H9 (cell line): ENCODE results near the gene TMSB10. TPM values are rescaled to one million over a fixed set of nuclear protein-coding genes. Genes with fewer than 3 reads are reported as not detected.

Experiments used
- DNase-seq: peaks from one replicate; pipeline ENCODE4 v3.0.0-alpha.2; 2017
- H2AFZ ChIP-seq: one replicate; pipeline ENCODE4 v1.6.1; 2013; ENCODE audit warnings: mild to moderate bottlenecking, low read length, control low read depth, moderate library complexity
- H2AK5ac ChIP-seq: 2 replicates; pipeline ENCODE4 v1.6.1; 2013; ENCODE audit warnings: low read length, control low read depth, mixed read lengths; ENCODE audit not compliant: insufficient read length
- H2BK120ac ChIP-seq: one replicate; pipeline ENCODE4 v1.6.1; 2013; ENCODE audit warnings: low read depth, mild to moderate bottlenecking, low read length, control low read depth, inconsistent platforms; ENCODE audit not compliant: poor library complexity, severe bottlenecking
- H2BK12ac ChIP-seq: 2 replicates; pipeline ENCODE4 v1.6.1; 2013; ENCODE audit warnings: low read length, control low read depth, mixed read lengths, low read depth; ENCODE audit not compliant: insufficient read length
- H2BK15ac ChIP-seq: 2 replicates; pipeline ENCODE4 v1.6.1; 2013; ENCODE audit warnings: low read depth, low read length, control low read depth
- H2BK20ac ChIP-seq: one replicate; pipeline ENCODE4 v1.6.1; 2013; ENCODE audit warnings: low read depth, mild to moderate bottlenecking, low read length, control low read depth, inconsistent platforms; ENCODE audit not compliant: poor library complexity, severe bottlenecking
- H2BK5ac ChIP-seq: 2 replicates; pipeline ENCODE4 v1.6.1; 2013; ENCODE audit warnings: low read length, control low read depth, mixed read lengths; ENCODE audit not compliant: insufficient read length
- H3K14ac ChIP-seq: 2 replicates; pipeline ENCODE4 v1.6.1; 2013; ENCODE audit warnings: low read length, control low read depth; ENCODE audit not compliant: insufficient read depth
- H3K18ac ChIP-seq: 2 replicates; pipeline ENCODE4 v1.6.1; 2013; ENCODE audit warnings: low read depth, mild to moderate bottlenecking, mixed read lengths, low read length, control low read depth; ENCODE audit not compliant: insufficient read length
- H3K23ac ChIP-seq: 2 replicates; pipeline ENCODE4 v1.6.1; 2013; ENCODE audit warnings: low read length, control low read depth, mixed read lengths, low read depth; ENCODE audit not compliant: insufficient read length
- H3K23me2 ChIP-seq: 2 replicates; pipeline ENCODE4 v1.6.1; 2013; ENCODE audit warnings: low read depth, mild to moderate bottlenecking, mixed read lengths, low read length, control low read depth; ENCODE audit not compliant: insufficient read length, poor library complexity, severe bottlenecking
- H3K27ac ChIP-seq: 2 replicates; pipeline ENCODE4 v1.5.1; 2013; ENCODE audit warnings: low read length, control low read depth, mixed read lengths, low read depth; ENCODE audit not compliant: insufficient read length
- H3K27me3 ChIP-seq: 2 replicates; pipeline ENCODE4 v1.6.1; 2013; ENCODE audit warnings: low read length, control low read depth, inconsistent platforms; ENCODE audit not compliant: insufficient read depth
- H3K4ac ChIP-seq: 2 replicates; pipeline ENCODE4 v1.6.1; 2013; ENCODE audit warnings: low read depth, mild to moderate bottlenecking, control low read depth, inconsistent platforms, low read length, moderate library complexity
- H3K4me1 ChIP-seq: 2 replicates; pipeline ENCODE4 v1.6.1; 2013; ENCODE audit warnings: low read length, control low read depth, inconsistent platforms; ENCODE audit not compliant: insufficient read depth
- H3K4me2 ChIP-seq: 2 replicates; pipeline ENCODE4 v1.6.1; 2013; ENCODE audit warnings: low read length, control low read depth, mixed read lengths; ENCODE audit not compliant: insufficient read length, insufficient read depth
- H3K56ac ChIP-seq: 2 replicates; pipeline ENCODE4 v1.6.1; 2013; ENCODE audit warnings: low read depth, mild to moderate bottlenecking, mixed read lengths, low read length, control low read depth; ENCODE audit not compliant: insufficient read length
- H3K79me1 ChIP-seq: 2 replicates; pipeline ENCODE4 v1.6.1; 2013; ENCODE audit warnings: low read depth, mild to moderate bottlenecking, moderate library complexity, low read length, control low read depth, inconsistent platforms; ENCODE audit not compliant: insufficient read depth, poor library complexity, severe bottlenecking
- H3K79me2 ChIP-seq: 2 replicates; pipeline ENCODE4 v1.6.1; 2013; ENCODE audit warnings: low read length, control low read depth, inconsistent platforms; ENCODE audit not compliant: insufficient read depth
- H3K9ac ChIP-seq: 2 replicates; pipeline ENCODE4 v1.6.1; 2013; ENCODE audit warnings: low read length, control low read depth, mixed read lengths; ENCODE audit not compliant: insufficient read length; ENCODE audit errors: extremely low read depth
- H3K9me3 ChIP-seq: one replicate; pipeline ENCODE4 v1.6.1; 2013; ENCODE audit warnings: low read depth, low read length, inconsistent platforms; ENCODE audit not compliant: control insufficient read depth
- H3T11ph ChIP-seq: one replicate; pipeline ENCODE4 v1.6.1; 2013; ENCODE audit warnings: mild to moderate bottlenecking, low read length, control low read depth, inconsistent platforms
- H4K20me1 ChIP-seq: one replicate; pipeline ENCODE4 v1.6.1; 2013; ENCODE audit not compliant: control insufficient read depth, insufficient read length, insufficient read depth
- H4K5ac ChIP-seq: 2 replicates; pipeline ENCODE4 v1.6.1; 2013; ENCODE audit warnings: low read depth, mild to moderate bottlenecking, mixed read lengths, low read length, control low read depth; ENCODE audit not compliant: insufficient read length
- H4K8ac ChIP-seq: replicated peaks from 2 replicates; pipeline ENCODE4 v1.6.1; 2013; ENCODE audit warnings: low read length, control low read depth, mixed read lengths, low read depth; ENCODE audit not compliant: insufficient read length
- H4K91ac ChIP-seq: 2 replicates; pipeline ENCODE4 v1.6.1; 2013; ENCODE audit warnings: low read depth, mild to moderate bottlenecking, moderate library complexity, mixed read lengths, low read length, control low read depth; ENCODE audit not compliant: insufficient read length
- H3K27ac Mint-ChIP-seq, 3 experiments: 2 replicates in 2 of 3; 3 replicates in 1 of 3; pipeline ENCODE4 v1.8.0; 2020 to 2021; ENCODE audit warnings: mixed read lengths in 3 of 3, mild to moderate bottlenecking in 1 of 3, moderate library complexity in 1 of 3
- H3K27me3 Mint-ChIP-seq: 2 replicates; pipeline ENCODE4 v1.8.0; 2021; ENCODE audit warnings: low read depth, mild to moderate bottlenecking, moderate library complexity, mixed read lengths
- H3K36me3 Mint-ChIP-seq, 3 experiments: 2 replicates in 2 of 3; 3 replicates in 1 of 3; pipeline ENCODE4 v1.8.0; 2020 to 2021; ENCODE audit warnings: low read depth in 3 of 3, mixed read lengths in 3 of 3; ENCODE audit not compliant: insufficient read depth in 1 of 3
- H3K4me1 Mint-ChIP-seq, 2 experiments: 2 replicates each; pipeline ENCODE4 v1.8.0; 2020; ENCODE audit warnings: mixed read lengths in 2 of 2
- H3K4me3 Mint-ChIP-seq, 2 experiments: 2 replicates in 1 of 2; 3 replicates in 1 of 2; pipeline ENCODE4 v1.8.0; 2020 to 2021; ENCODE audit warnings: mild to moderate bottlenecking in 2 of 2, mixed read lengths in 2 of 2, moderate library complexity in 1 of 2
- H3K9me3 Mint-ChIP-seq, 2 experiments: 2 replicates in 1 of 2; 3 replicates in 1 of 2; pipeline ENCODE4 v1.8.0; 2020; ENCODE audit warnings: mild to moderate bottlenecking in 2 of 2, mixed read lengths in 2 of 2, moderate library complexity in 1 of 2
- CTCF ChIP-seq: fragments of 200-600 bp; sonication (generic); conservative IDR thresholded peaks from 3 replicates; pipeline ENCODE4 v1.8.0; 2021; ENCODE audit warnings: antibody characterized with exemption, mild to moderate bottlenecking
- WGBS: extraction: QIAGEN DNeasy Blood & Tissue Kit; methylation state at CpG from one replicate; pipeline ENCODE4 v1.1.7; 2013; ENCODE audit warnings: missing lambda C conversion rate, low lambda C conversion rate, mixed read lengths; ENCODE audit not compliant: insufficient read length; ENCODE audit errors: extremely low coverage; 5-methylcytosine and 5-hydroxymethylcytosine counted together
- total RNA-seq: library from RNA; stranded (reverse); gene quantifications from 2 replicates; pipeline ENCODE4 v1.2.1, GENCODE V29; 2021

Gene TMSB10
- total RNA-seq, 1 experiment from 2014 or later, result 755 TPM

GRCh38 chr2:84904717-84905174 is 710 bp upstream of the TMSB10 start:
- Mint-ChIP-seq H3K4me1 (peaks cover 21 to 27% of the 10 kb centered on the region in 2 experiments), H3K9me3 (peaks cover 5 to 6% of the 10 kb centered on the region in 2 experiments), H3K27me3 (peaks cover 50% of the 10 kb centered on the region), H3K36me3 (peaks cover 12 to 20% (median 17%) of the 10 kb centered on the region in 3 experiments), H3K4me3 (peak overlapping the region; percentile 76 to 87), H3K27ac (no peak overlapping the region; a peak in 1 of 7 replicates)
- no peak overlapping the region for H2AFZ ChIP-seq
- no peak overlapping the region for H2AK5ac ChIP-seq
- H3K23ac ChIP-seq, result no peak overlapping the region
- H3K9ac ChIP-seq, result no peak overlapping the region
- H4K91ac ChIP-seq, result no peak overlapping the region
- no peak overlapping the region for H3K27ac ChIP-seq
- H3K56ac ChIP-seq, result no peak overlapping the region
- no peak overlapping the region for H2BK120ac ChIP-seq
- H2BK5ac ChIP-seq, result no peak overlapping the region
- peaks cover 8% of the 10 kb centered on the region for H3K23me2 ChIP-seq
- H3K9me3 ChIP-seq, result no peaks in the 10 kb centered on the region
- no peak overlapping the region for H2BK12ac ChIP-seq
- no peaks in the 10 kb centered on the region for H3K4me1 ChIP-seq
- whole genome bisulfite sequencing, result no CpG with 5 or more reads among the region's 21 CpGs
- no peak overlapping the region for H2BK15ac ChIP-seq
- H3K79me2 ChIP-seq, result no peaks in the 10 kb centered on the region
- H3K79me1 ChIP-seq, result no peaks in the 10 kb centered on the region
- no peaks in the 10 kb centered on the region for H4K20me1 ChIP-seq
- no peak overlapping the region for H4K8ac ChIP-seq
- peaks cover 2% of the 10 kb centered on the region; the same call in 1 of the 2 replicates for H3K27me3 ChIP-seq
- H3K4me2 ChIP-seq, result peak overlapping the region; percentile 76
- H4K5ac ChIP-seq, result no peak overlapping the region
- DNase-seq, result peak; percentile 72
- H2BK20ac ChIP-seq, result no peak overlapping the region
- no peak overlapping the region for H3K18ac ChIP-seq
- TF ChIP-seq CTCF, result no peak
- no peak overlapping the region; the same call in 1 of the 2 replicates for H3K14ac ChIP-seq
- no peak overlapping the region for H3T11ph ChIP-seq
- no peak overlapping the region for H3K4ac ChIP-seq
